K562 (cell line): ENCODE data around the gene TAS1R3. TPM values are rescaled to one million over a fixed set of nuclear protein-coding genes. Genes with fewer than 3 reads are reported as not detected.

ENCODE experiments used
- BHLHE40 ChIP-seq: IDR thresholded peaks from 2 replicates; pipeline ENCODE4 v1.6.1; 2011; ENCODE audit warnings: low read length, improper control_type of control experiment
- CEBPG ChIP-seq, 3 experiments: fragments of 200-800 bp in 1 of 3; sonication (Bioruptor generic) in 1 of 3; sonication (generic) in 1 of 3; formaldehyde crosslinking in 1 of 3; IDR thresholded peaks in 2 of 3; conservative IDR thresholded peaks in 1 of 3; 2 replicates each; pipeline versions ENCODE4 v1.6.1 to v1.8.0; 2016 to 2022; ENCODE audit warnings: missing compliant biosample characterization in 2 of 3, missing genetic modification characterization in 2 of 3, mild to moderate bottlenecking in 1 of 3, missing genetic modification reagents in 1 of 3
- CTBP1 ChIP-seq: fragments of 450-650 bp; IDR thresholded peaks from 2 replicates; pipeline ENCODE4 v1.6.1; 2016; ENCODE audit warnings: borderline replicate concordance
- FOXA3 ChIP-seq, 2 experiments: fragments of 450-650 bp in 1 of 2; sonication (generic) in 1 of 2; formaldehyde crosslinking; IDR thresholded peaks in 1 of 2; conservative IDR thresholded peaks in 1 of 2; 2 replicates each; pipeline versions ENCODE4 v1.4.0 to v1.8.0; 2020 to 2022; ENCODE audit warnings: mild to moderate bottlenecking in 2 of 2, missing genetic modification reagents in 1 of 2
- GABPB2 ChIP-seq: fragments of 250-450 bp; sonication (Bioruptor Pico); conservative IDR thresholded peaks from 2 replicates; pipeline ENCODE4 v1.5.1; 2021; ENCODE audit warnings: mild to moderate bottlenecking
- HMGN3 ChIP-seq: IDR thresholded peaks from 2 replicates; pipeline ENCODE4 v1.6.1; 2011; ENCODE audit warnings: borderline replicate concordance, low read depth, mild to moderate bottlenecking, mixed read lengths, low read length; ENCODE audit not compliant: insufficient read length; ENCODE audit errors: extremely low read depth
- MCM2 ChIP-seq: fragments of 450-650 bp; IDR thresholded peaks from 2 replicates; pipeline ENCODE4 v1.6.1; 2017; ENCODE audit warnings: low read depth, mild to moderate bottlenecking
- NFATC3 ChIP-seq: fragments of 450-650 bp; IDR thresholded peaks from 2 replicates; pipeline ENCODE4 v1.6.1; 2017; ENCODE audit warnings: mild to moderate bottlenecking
- NR2C1 ChIP-seq, 2 experiments: fragments of 450-650 bp; IDR thresholded peaks; 2 replicates each; pipeline ENCODE4 v1.6.1; 2017; ENCODE audit warnings: mild to moderate bottlenecking in 2 of 2, antibody characterized with exemption in 1 of 2, inconsistent platforms in 1 of 2, missing compliant biosample characterization in 1 of 2, missing genetic modification characterization in 1 of 2
- RFX7 ChIP-seq: fragments of 250-450 bp; sonication (Bioruptor Pico); IDR thresholded peaks from 2 replicates; pipeline ENCODE4 v1.5.1; 2021; ENCODE audit warnings: mild to moderate bottlenecking
- SIRT6 ChIP-seq: IDR thresholded peaks from one replicate; pipeline ENCODE4 v1.6.1; 2012; ENCODE audit warnings: low read depth, mild to moderate bottlenecking, control low read depth, inconsistent platforms, low read length, moderate library complexity
- SMARCE1 ChIP-seq: fragments of 450-650 bp; IDR thresholded peaks from 2 replicates; pipeline ENCODE4 v1.7.1; 2016; ENCODE audit warnings: mild to moderate bottlenecking
- SUPT5H ChIP-seq: fragments of 450-650 bp; IDR thresholded peaks from 2 replicates; pipeline ENCODE4 v1.6.1; 2016
- TAF15 ChIP-seq: fragments of 200-400 bp; formaldehyde crosslinking; IDR thresholded peaks from 2 replicates; pipeline ENCODE4 v1.6.1; 2017; ENCODE audit warnings: mild to moderate bottlenecking, low read depth, low read length, moderate library complexity
- ZNF253 ChIP-seq: fragments of 250-450 bp; sonication (Bioruptor Pico); conservative IDR thresholded peaks from 2 replicates; pipeline ENCODE4 v1.6.1; 2021; ENCODE audit warnings: mild to moderate bottlenecking
- ZNF282 ChIP-seq: sonication (generic); formaldehyde crosslinking; IDR thresholded peaks from 2 replicates; pipeline ENCODE4 v1.8.1; 2023; ENCODE audit warnings: missing genetic modification reagents
- polyA plus RNA-seq, 8 experiments: library from polyadenylated mRNA; depleted of rRNA in 4 of 8; stranded (reverse) in 5 of 8; unstranded in 3 of 8; fragments of >200 nt; fragmentation: Nextera tagmentation in 2 of 8; fragmentation: Illumina TruSeq in 1 of 8; extraction: Ambion mirVana in 2 of 8; extraction: Trizol in 1 of 8; gene quantifications; 2 replicates each; pipeline versions ENCODE4 v1.2.1 to v1.2.3, GENCODE V29; 2011 to 2014; ENCODE audit warnings: inconsistent platforms in 1 of 8, missing spikeins in 1 of 8
- total RNA-seq, 7 experiments: library from RNA; depleted of rRNA in 6 of 7; stranded (reverse); fragments of >200 nt in 6 of 7; fragmentation: Illumina TruSeq in 2 of 7; extraction: Trizol in 2 of 7; gene quantifications; 2 replicates each; pipeline versions ENCODE4 v1.2.1 to v1.2.3, GENCODE V29; 2011 to 2021; ENCODE audit warnings: low replicate concordance in 1 of 7
- TF ChIP-seq, protein P1 (sequence below): fragments of 450-650 bp; formaldehyde crosslinking; IDR thresholded peaks from 2 replicates; pipeline ENCODE4 v1.4.0; 2020; ENCODE audit warnings: mild to moderate bottlenecking, moderate library complexity
- TF ChIP-seq, protein P2 (sequence below): fragments of 450-650 bp; IDR thresholded peaks from 2 replicates; pipeline ENCODE4 v1.6.1; 2014; ENCODE audit warnings: low read depth, mild to moderate bottlenecking, moderate library complexity, borderline replicate concordance
- TF ChIP-seq, protein P3 (sequence below): conservative IDR thresholded peaks from 2 replicates; pipeline ENCODE4 v1.6.1; 2011; ENCODE audit warnings: low read depth, mild to moderate bottlenecking, low read length; ENCODE audit not compliant: control insufficient read depth
- TF ChIP-seq, protein P4 (sequence below): fragments of 450-650 bp; formaldehyde crosslinking; conservative IDR thresholded peaks from 2 replicates; pipeline ENCODE4 v1.4.0; 2022; ENCODE audit warnings: mild to moderate bottlenecking, missing genetic modification characterization
- TF ChIP-seq, protein P5 (sequence below): sonication (generic); formaldehyde crosslinking; IDR thresholded peaks from 2 replicates; pipeline ENCODE4 v1.8.1; 2022; ENCODE audit warnings: missing genetic modification reagents

TAS1R3 gene
- total and polyA plus RNA-seq, 9 of the 15 experiments (the other 6 are each of a cell fraction or from before 2014, with no cell fraction given) = 0.07 to 0.13 TPM; not detected in 7

DNA sequence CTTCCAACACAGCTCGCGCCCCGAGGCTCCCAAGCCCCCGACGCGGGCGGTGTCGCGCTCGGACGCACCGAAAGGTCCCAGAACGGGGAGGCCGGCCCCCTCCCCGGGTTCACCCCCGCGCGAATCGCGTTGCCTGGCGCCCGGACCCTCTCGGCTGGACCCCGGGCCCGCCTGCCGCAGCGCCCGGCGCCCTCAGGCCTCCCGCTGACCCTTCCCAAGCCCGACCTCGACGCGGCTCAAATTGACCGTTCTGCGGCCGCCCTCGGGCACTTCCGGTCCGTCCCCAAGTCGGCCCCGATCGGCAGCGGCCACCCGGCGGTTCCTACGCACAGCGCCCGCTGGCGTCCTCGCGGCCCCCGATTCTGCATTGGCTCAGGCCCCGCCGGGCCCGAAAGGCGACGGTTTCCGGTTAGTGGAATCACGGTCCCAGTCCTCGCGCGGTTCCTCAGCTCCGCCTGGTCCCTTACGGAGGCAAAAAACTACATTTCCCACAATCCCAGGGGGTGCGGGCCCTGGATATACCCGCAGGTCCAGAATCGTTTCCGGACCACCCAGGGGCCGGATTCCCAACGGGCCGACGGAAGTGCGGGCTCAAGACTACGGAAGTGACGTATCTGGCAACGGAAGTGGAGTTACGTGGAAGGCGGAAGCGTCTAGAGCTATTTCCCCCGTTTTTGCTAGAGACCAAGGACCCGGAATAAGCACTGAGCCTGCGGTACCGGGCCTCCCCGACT lies 44.0 kb downstream of the TAS1R3 start, which contains the start of gene AURKAIP1 (continued):
- TF ChIP-seq, protein P1, sequence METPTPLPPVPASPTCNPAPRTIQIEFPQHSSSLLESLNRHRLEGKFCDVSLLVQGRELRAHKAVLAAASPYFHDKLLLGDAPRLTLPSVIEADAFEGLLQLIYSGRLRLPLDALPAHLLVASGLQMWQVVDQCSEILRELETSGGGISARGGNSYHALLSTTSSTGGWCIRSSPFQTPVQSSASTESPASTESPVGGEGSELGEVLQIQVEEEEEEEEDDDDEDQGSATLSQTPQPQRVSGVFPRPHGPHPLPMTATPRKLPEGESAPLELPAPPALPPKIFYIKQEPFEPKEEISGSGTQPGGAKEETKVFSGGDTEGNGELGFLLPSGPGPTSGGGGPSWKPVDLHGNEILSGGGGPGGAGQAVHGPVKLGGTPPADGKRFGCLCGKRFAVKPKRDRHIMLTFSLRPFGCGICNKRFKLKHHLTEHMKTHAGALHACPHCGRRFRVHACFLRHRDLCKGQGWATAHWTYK = no peak; the same call in none of the 2 replicates
- peak; percentile 99 for TF ChIP-seq CTBP1
- TF ChIP-seq, protein P2, sequence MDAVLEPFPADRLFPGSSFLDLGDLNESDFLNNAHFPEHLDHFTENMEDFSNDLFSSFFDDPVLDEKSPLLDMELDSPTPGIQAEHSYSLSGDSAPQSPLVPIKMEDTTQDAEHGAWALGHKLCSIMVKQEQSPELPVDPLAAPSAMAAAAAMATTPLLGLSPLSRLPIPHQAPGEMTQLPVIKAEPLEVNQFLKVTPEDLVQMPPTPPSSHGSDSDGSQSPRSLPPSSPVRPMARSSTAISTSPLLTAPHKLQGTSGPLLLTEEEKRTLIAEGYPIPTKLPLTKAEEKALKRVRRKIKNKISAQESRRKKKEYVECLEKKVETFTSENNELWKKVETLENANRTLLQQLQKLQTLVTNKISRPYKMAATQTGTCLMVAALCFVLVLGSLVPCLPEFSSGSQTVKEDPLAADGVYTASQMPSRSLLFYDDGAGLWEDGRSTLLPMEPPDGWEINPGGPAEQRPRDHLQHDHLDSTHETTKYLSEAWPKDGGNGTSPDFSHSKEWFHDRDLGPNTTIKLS = peak; percentile 99
- no peak for TF ChIP-seq RFX7
- no peak for TF ChIP-seq MCM2
- TF ChIP-seq BHLHE40 = peak; percentile 21; the same call in 1 of the 2 replicates
- peak; percentile 97 for TF ChIP-seq HMGN3
- TF ChIP-seq GABPB2 = peak; percentile 1; the same call in 1 of the 2 replicates
- 0 out of 2 replicates have a peak, but pooled peaks have one; percentile 20 for TF ChIP-seq ZNF282
- TF ChIP-seq, protein P3, sequence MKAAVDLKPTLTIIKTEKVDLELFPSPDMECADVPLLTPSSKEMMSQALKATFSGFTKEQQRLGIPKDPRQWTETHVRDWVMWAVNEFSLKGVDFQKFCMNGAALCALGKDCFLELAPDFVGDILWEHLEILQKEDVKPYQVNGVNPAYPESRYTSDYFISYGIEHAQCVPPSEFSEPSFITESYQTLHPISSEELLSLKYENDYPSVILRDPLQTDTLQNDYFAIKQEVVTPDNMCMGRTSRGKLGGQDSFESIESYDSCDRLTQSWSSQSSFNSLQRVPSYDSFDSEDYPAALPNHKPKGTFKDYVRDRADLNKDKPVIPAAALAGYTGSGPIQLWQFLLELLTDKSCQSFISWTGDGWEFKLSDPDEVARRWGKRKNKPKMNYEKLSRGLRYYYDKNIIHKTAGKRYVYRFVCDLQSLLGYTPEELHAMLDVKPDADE = peak; percentile 91; the same call in 1 of the 2 replicates
- peak; percentile 44; the same call in 1 of the 2 replicates for TF ChIP-seq NFATC3
- TF ChIP-seq SIRT6 = peak; percentile 16
- TF ChIP-seq, protein P4, sequence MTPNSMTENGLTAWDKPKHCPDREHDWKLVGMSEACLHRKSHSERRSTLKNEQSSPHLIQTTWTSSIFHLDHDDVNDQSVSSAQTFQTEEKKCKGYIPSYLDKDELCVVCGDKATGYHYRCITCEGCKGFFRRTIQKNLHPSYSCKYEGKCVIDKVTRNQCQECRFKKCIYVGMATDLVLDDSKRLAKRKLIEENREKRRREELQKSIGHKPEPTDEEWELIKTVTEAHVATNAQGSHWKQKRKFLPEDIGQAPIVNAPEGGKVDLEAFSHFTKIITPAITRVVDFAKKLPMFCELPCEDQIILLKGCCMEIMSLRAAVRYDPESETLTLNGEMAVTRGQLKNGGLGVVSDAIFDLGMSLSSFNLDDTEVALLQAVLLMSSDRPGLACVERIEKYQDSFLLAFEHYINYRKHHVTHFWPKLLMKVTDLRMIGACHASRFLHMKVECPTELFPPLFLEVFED (CRISPR knock-in tag) = peak; percentile 87
- TF ChIP-seq TAF15 = no peak
- TF ChIP-seq, protein P5, sequence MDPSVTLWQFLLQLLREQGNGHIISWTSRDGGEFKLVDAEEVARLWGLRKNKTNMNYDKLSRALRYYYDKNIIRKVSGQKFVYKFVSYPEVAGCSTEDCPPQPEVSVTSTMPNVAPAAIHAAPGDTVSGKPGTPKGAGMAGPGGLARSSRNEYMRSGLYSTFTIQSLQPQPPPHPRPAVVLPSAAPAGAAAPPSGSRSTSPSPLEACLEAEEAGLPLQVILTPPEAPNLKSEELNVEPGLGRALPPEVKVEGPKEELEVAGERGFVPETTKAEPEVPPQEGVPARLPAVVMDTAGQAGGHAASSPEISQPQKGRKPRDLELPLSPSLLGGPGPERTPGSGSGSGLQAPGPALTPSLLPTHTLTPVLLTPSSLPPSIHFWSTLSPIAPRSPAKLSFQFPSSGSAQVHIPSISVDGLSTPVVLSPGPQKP (CRISPR knock-in tag) = no peak
- no peak for TF ChIP-seq ZNF253 (CRISPR knock-in tag)
- TF ChIP-seq SUPT5H = peak; percentile 89
- TF ChIP-seq CEBPG (CRISPR knock-in tag; IDR thresholded peaks at IDR 0.05) = no peak
- no peak for TF ChIP-seq CEBPG (tag; conservative IDR thresholded peaks at IDR 0.05 in 1 of 2, IDR thresholded peaks at IDR 0.05 in 1 of 2)
- TF ChIP-seq FOXA3 (CRISPR knock-in tag; conservative IDR thresholded peaks at IDR 0.05 in 1 of 2, IDR thresholded peaks at IDR 0.05 in 1 of 2) = no peak
- no peak for TF ChIP-seq SMARCE1
- TF ChIP-seq NR2C1 (IDR thresholded peaks at IDR 0.05) = peak; percentile 98
- peak; percentile 99 for TF ChIP-seq NR2C1 (tag; IDR thresholded peaks at IDR 0.05)
